ENCODE results near the gene SOX6.

Gene SOX6

DNA sequence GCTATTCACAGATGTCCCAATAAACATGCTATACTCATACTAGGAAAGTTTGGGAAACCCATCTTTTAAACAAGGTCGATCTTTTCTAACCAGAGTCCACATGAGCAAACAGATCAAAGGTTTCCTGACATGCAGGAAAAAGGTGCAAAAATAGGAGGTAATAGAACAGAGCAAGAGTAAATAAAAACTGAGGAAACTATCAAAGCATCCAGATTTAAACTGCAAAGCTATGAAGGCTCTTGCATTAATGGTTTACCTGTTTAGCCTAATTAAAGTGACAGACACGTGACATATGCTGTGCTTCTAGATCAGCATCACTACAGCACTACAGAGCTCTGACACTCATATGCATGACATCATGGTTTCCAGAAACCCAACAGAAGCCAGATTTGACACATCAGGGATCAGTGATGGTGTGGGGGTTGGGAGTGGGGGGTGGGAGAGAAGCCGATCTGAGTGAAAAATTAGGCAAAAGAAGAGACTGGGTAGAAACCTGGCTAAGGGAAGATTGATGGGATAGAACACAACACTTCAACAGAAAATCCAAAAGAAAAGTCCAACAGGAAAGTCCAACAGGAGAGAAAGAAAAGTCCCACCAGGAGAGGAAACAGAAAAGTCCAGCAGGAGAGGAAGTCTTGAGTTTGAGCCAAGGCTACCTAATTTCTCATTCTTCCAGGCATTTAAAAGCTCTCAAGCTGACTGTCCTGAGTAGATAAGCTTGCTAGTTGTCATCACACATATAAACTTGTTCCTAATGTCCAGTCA, 262.3 kb downstream of the SOX6 start:
- TF ChIP-seq CTCF (conservative IDR thresholded peaks at IDR 0.05; ENCODE audit: low read length) (no peak), EZH2phosphoT487 (IDR thresholded peaks at IDR 0.05; ENCODE audit: borderline replicate concordance) (no peak)
- Histone ChIP-seq H3K9me2 (replicated peaks; ENCODE audit: low read depth, low read length) (no peaks in the 10 kb centered on the region), H3K9me3 (ENCODE audit: insufficient read depth, low read depth, low read length) (no peaks in the 10 kb centered on the region), H3K4me2 (ENCODE audit: low read depth, low read length, poor library complexity, severe bottlenecking) (no peak overlapping the region), H3K9ac (ENCODE audit: low read depth, low read length, poor library complexity, severe bottlenecking) (no peak overlapping the region), H3K4me3 (ENCODE audit: low read length, poor library complexity, severe bottlenecking) (no peak overlapping the region), H3K27me3 (ENCODE audit: insufficient read depth, low read length, poor library complexity, severe bottlenecking) (no peaks in the 10 kb centered on the region), H3K79me2 (ENCODE audit: insufficient read depth, low read length) (no peaks in the 10 kb centered on the region), H2AFZ (ENCODE audit: low read length) (no peak overlapping the region), H3K4me1 (ENCODE audit: insufficient read depth, low read length, poor library complexity, severe bottlenecking) (no peaks in the 10 kb centered on the region), H3F3A (ENCODE audit: low read depth) (no peaks in the 10 kb centered on the region), H3K36me3 (ENCODE audit: insufficient read depth, low read length) (no peaks in the 10 kb centered on the region), H4K20me1 (ENCODE audit: insufficient read depth, low read length, poor library complexity, severe bottlenecking) (no peaks in the 10 kb centered on the region)

- no peaks in the 10 kb centered on the region for H3K27me3 ChIP-seq (ENCODE audit: insufficient read depth, low read length, poor library complexity, severe bottlenecking)
- H4K20me1 ChIP-seq (ENCODE audit: insufficient read depth, low read length, poor library complexity, severe bottlenecking) = no peaks in the 10 kb centered on the region
- H3K9me3 ChIP-seq (ENCODE audit: insufficient read depth, low read depth, low read length) = no peaks in the 10 kb centered on the region
- H3F3A ChIP-seq (ENCODE audit: low read depth) = no peaks in the 10 kb centered on the region
- no peak overlapping the region for H3K4me2 ChIP-seq (ENCODE audit: low read depth, low read length, poor library complexity, severe bottlenecking)
- no peak overlapping the region for H3K9ac ChIP-seq (ENCODE audit: low read depth, low read length, poor library complexity, severe bottlenecking)
- H3K36me3 ChIP-seq (ENCODE audit: insufficient read depth, low read length) = no peaks in the 10 kb centered on the region
- H3K4me3 ChIP-seq (ENCODE audit: low read length, poor library complexity, severe bottlenecking) = no peak overlapping the region
- H3K9me2 ChIP-seq (replicated peaks; ENCODE audit: low read depth, low read length) = no peaks in the 10 kb centered on the region
- H3K4me1 ChIP-seq (ENCODE audit: insufficient read depth, low read length, poor library complexity, severe bottlenecking) = no peaks in the 10 kb centered on the region
- H3K79me2 ChIP-seq (ENCODE audit: insufficient read depth, low read length) = no peaks in the 10 kb centered on the region
- TF ChIP-seq EZH2phosphoT487 (IDR thresholded peaks at IDR 0.05; ENCODE audit: borderline replicate concordance) (no peak), CTCF (conservative IDR thresholded peaks at IDR 0.05; ENCODE audit: low read length) (no peak)
- H2AFZ ChIP-seq (ENCODE audit: low read length) = no peak overlapping the region
These were observed 264.5 kb downstream of the SOX6 start for GRCh38 chr11:16091862-16092261.

- H3F3A ChIP-seq (ENCODE audit: low read depth) = no peaks in the 10 kb centered on the region
- H3K36me3 ChIP-seq (ENCODE audit: insufficient read depth, low read length) = no peaks in the 10 kb centered on the region
- H3K9me2 ChIP-seq (replicated peaks; ENCODE audit: low read depth, low read length) = no peaks in the 10 kb centered on the region
- no peak overlapping the region for H3K4me3 ChIP-seq (ENCODE audit: low read length, poor library complexity, severe bottlenecking)
- TF ChIP-seq EZH2phosphoT487 (IDR thresholded peaks at IDR 0.05; ENCODE audit: borderline replicate concordance) (no peak), CTCF (conservative IDR thresholded peaks at IDR 0.05; ENCODE audit: low read length) (no peak)
- H3K4me1 ChIP-seq (ENCODE audit: insufficient read depth, low read length, poor library complexity, severe bottlenecking) = no peaks in the 10 kb centered on the region
- no peaks in the 10 kb centered on the region for H3K79me2 ChIP-seq (ENCODE audit: insufficient read depth, low read length)
- H3K4me2 ChIP-seq (ENCODE audit: low read depth, low read length, poor library complexity, severe bottlenecking) = no peak overlapping the region
- H4K20me1 ChIP-seq (ENCODE audit: insufficient read depth, low read length, poor library complexity, severe bottlenecking) = no peaks in the 10 kb centered on the region
- no peaks in the 10 kb centered on the region for H3K9me3 ChIP-seq (ENCODE audit: insufficient read depth, low read depth, low read length)
- no peaks in the 10 kb centered on the region for H3K27me3 ChIP-seq (ENCODE audit: insufficient read depth, low read length, poor library complexity, severe bottlenecking)
- H2AFZ ChIP-seq (ENCODE audit: low read length) = no peak overlapping the region
- no peak overlapping the region for H3K9ac ChIP-seq (ENCODE audit: low read depth, low read length, poor library complexity, severe bottlenecking)
These were observed 266.9 kb downstream of the SOX6 start for GRCh38 chr11:16089481-16089880.

Measured in Loucy (cell line).